ENCODE results near the gene TNS1. TPM values are rescaled to one million over a fixed set of nuclear protein-coding genes. Genes with fewer than 3 reads are reported as not detected.

TNS1 gene
- total RNA-seq, 1 experiment from 2014 or later: 6.2 TPM

DNA sequence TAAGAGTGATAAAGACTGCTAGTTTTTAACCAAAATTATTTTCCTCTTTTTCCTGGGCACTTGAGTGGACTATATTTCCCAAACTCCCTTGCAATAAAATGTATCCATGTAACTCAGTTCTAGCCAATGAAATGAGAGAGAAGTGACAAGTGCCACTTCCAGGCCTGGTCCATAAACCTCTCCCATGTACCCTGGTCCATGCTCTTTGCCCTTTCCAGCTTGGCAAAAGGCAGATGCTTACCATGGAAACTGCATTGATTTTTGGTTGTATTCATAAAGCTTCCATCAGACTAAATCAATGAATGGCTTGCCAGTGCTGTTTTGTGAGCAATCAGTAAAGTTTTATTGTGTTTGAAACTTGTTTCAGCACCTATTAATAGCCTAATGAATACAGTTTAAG is 229.3 kb downstream of the TNS1 start:
- H3K27me3 ChIP-seq (ENCODE audit: insufficient read depth, low read length): no peaks in the 10 kb centered on the region; the same call in 1 of the 2 replicates
- RAD21 ChIA-PET (ENCODE audit: low non-redundant PET in 1 of 2, low total read pairs in 2 of 2, uncharacterized antibody in 2 of 2, unreplicated experiment in 2 of 2): no interaction called here

More for the DNA sequence above, 229.3 kb downstream of the TNS1 start:
- intact Hi-C loops (cut with micrococcal nuclease): no loop called here
- Histone ChIP-seq H3K9me3 (ENCODE audit: control insufficient read depth in 1 of 2, insufficient read depth in 1 of 2, low read depth in 1 of 2, low read length in 2 of 2) (no peaks in the 10 kb centered on the region), H3K36me3 (ENCODE audit: control insufficient read depth in 1 of 2, insufficient read depth in 2 of 2, low read length in 2 of 2) (no peaks in the 10 kb centered on the region), H3K9ac (ENCODE audit: low read length) (no peak overlapping the region), H3K4me2 (ENCODE audit: low read length) (no peak overlapping the region), H3K4me3 (replicated peaks in 1 of 2; ENCODE audit: low read depth in 1 of 2, low read length in 2 of 2) (no peak overlapping the region), H3K4me1 (ENCODE audit: control insufficient read depth in 1 of 2, insufficient read depth in 2 of 2, low read length in 2 of 2) (no peaks in the 10 kb centered on the region), H3K9me2 (ENCODE audit: insufficient read depth) (no peaks in the 10 kb centered on the region), H4K20me1 (ENCODE audit: insufficient read depth) (no peaks in the 10 kb centered on the region), H2AFZ (ENCODE audit: low read depth, low read length, poor library complexity, severe bottlenecking) (no peak overlapping the region), H3K27ac (ENCODE audit: low read depth, low read length) (no peak overlapping the region), H3K79me2 (ENCODE audit: insufficient read depth, low read length) (no peaks in the 10 kb centered on the region)
- ATAC-seq (no peak), DNase-seq (ENCODE audit: low read depth, low spot score) (no peak)
- BruUV-seq (replicated peaks): no TSS peak
- POLR2A ChIA-PET: no interaction called here
- CTCF ChIA-PET: interaction anchor here (2.4 kb wide), 1 partner anchor 12 kb away, joined by 8 read pairs; no protein-coding TSS in a partner anchor
- no peak for TF ChIP-seq FOSL1 (IDR thresholded peaks at IDR 0.05; ENCODE audit: low read depth)
- no peak for TF ChIP-seq JUND (IDR thresholded peaks at IDR 0.05)
- no peak for TF ChIP-seq YY1 (IDR thresholded peaks at IDR 0.05; ENCODE audit: extremely low read depth, insufficient replicate concordance, low read depth, low read length)
- TF ChIP-seq CEBPB (IDR thresholded peaks at IDR 0.05; ENCODE audit: low read depth): no peak
- TF ChIP-seq SRF (IDR thresholded peaks at IDR 0.05; ENCODE audit: low read depth): no peak
- no peak for TF ChIP-seq ELF1 (IDR thresholded peaks at IDR 0.05; ENCODE audit: borderline replicate concordance, low read depth)
- no peak for TF ChIP-seq SIN3A (IDR thresholded peaks at IDR 0.05; ENCODE audit: low read depth)
- no peak for TF ChIP-seq EZH2phosphoT487 (IDR thresholded peaks at IDR 0.05; ENCODE audit: borderline replicate concordance)
- no peak for TF ChIP-seq RAD21 (IDR thresholded peaks at IDR 0.05; ENCODE audit: low read depth)
- TF ChIP-seq EGR1 (IDR thresholded peaks at IDR 0.05; ENCODE audit: low read depth): no peak
- no peak for TF ChIP-seq ZNF274 (IDR thresholded peaks at IDR 0.05; ENCODE audit: low read depth, low read length)
- no peak for TF ChIP-seq CBX3 (IDR thresholded peaks at IDR 0.05; ENCODE audit: low read depth)
- TF ChIP-seq ZBTB33 (IDR thresholded peaks at IDR 0.05; ENCODE audit: extremely low read depth, insufficient replicate concordance, low read length): no peak
- TF ChIP-seq POLR2AphosphoS5 (IDR thresholded peaks at IDR 0.05; ENCODE audit: low read depth, low read length): no peak
- no peak for TF ChIP-seq ZFX (IDR thresholded peaks at IDR 0.05)
- TF ChIP-seq REST (IDR thresholded peaks at IDR 0.05; ENCODE audit: low read depth): no peak

All from HCT116 (cell line).